Astrocyte (in vitro differentiated cells and primary cell): Measurements from ENCODE around the gene SLC4A8. TPM values are rescaled to one million over a fixed set of nuclear protein-coding genes. Genes with fewer than 3 reads are reported as not detected.

ENCODE experiments used
- DNase-seq: peaks from one replicate; pipeline ENCODE4 v3.0.0-alpha.2; 2010; ENCODE audit warnings: low read depth
- FAIRE-seq: peaks from 2 replicates; lab custom pipeline; 2011; peaks lifted over from hg19 to GRCh38; lab: Jason Lieb, UNC
- H2AFZ ChIP-seq: 2 replicates; pipeline ENCODE4 v1.6.0; 2012; ENCODE audit warnings: low read depth, low read length, inconsistent platforms
- H3K27ac ChIP-seq: 2 replicates; pipeline ENCODE4 v1.5.1; 2011; ENCODE audit warnings: low read depth, low read length, inconsistent platforms
- H3K27me3 ChIP-seq: 2 replicates; pipeline ENCODE4 v1.6.0; 2011; ENCODE audit warnings: low read length, inconsistent platforms; ENCODE audit not compliant: insufficient read depth
- H3K36me3 ChIP-seq: 2 replicates; pipeline ENCODE4 v1.5.1; 2011; ENCODE audit warnings: low read length, inconsistent platforms; ENCODE audit not compliant: insufficient read depth
- H3K4me1 ChIP-seq: 2 replicates; pipeline ENCODE4 v1.5.1; 2011; ENCODE audit warnings: low read length, inconsistent platforms; ENCODE audit not compliant: insufficient read depth
- H3K4me2 ChIP-seq: 2 replicates; pipeline ENCODE4 v1.6.0; 2012; ENCODE audit warnings: low read length, inconsistent platforms
- H3K4me3 ChIP-seq: 2 replicates; pipeline ENCODE4 v1.5.1; 2011; ENCODE audit warnings: low read depth, mild to moderate bottlenecking, low read length, inconsistent platforms; ENCODE audit not compliant: insufficient read depth
- H3K79me2 ChIP-seq: 2 replicates; pipeline ENCODE4 v1.6.0; 2012; ENCODE audit warnings: mild to moderate bottlenecking, low read length, inconsistent platforms; ENCODE audit not compliant: insufficient read depth
- H3K9ac ChIP-seq: 2 replicates; pipeline ENCODE4 v1.6.0; 2012; ENCODE audit warnings: mild to moderate bottlenecking, low read length, inconsistent platforms
- H3K9me3 ChIP-seq: 2 replicates; pipeline ENCODE4 v1.5.1; 2012; ENCODE audit warnings: low read depth, mild to moderate bottlenecking, low read length, inconsistent platforms; ENCODE audit not compliant: insufficient read depth
- H4K20me1 ChIP-seq: 2 replicates; pipeline ENCODE4 v1.6.0; 2012; ENCODE audit warnings: low read length, inconsistent platforms; ENCODE audit not compliant: insufficient read depth
- H3K27ac Mint-ChIP-seq: one replicate; pipeline ENCODE4 v1.8.0; 2021; ENCODE audit warnings: mild to moderate bottlenecking, mixed read lengths; ENCODE audit not compliant: unreplicated experiment
- H3K27me3 Mint-ChIP-seq: one replicate; pipeline ENCODE4 v1.8.0; 2021; ENCODE audit warnings: low read depth, mixed read lengths; ENCODE audit not compliant: unreplicated experiment
- H3K36me3 Mint-ChIP-seq: one replicate; pipeline ENCODE4 v1.8.0; 2021; ENCODE audit warnings: low read depth, mixed read lengths; ENCODE audit not compliant: unreplicated experiment
- H3K4me1 Mint-ChIP-seq: one replicate; pipeline ENCODE4 v1.8.0; 2021; ENCODE audit warnings: low read depth, mixed read lengths; ENCODE audit not compliant: unreplicated experiment
- H3K4me3 Mint-ChIP-seq: one replicate; pipeline ENCODE4 v1.8.0; 2021; ENCODE audit warnings: mild to moderate bottlenecking, moderate library complexity, mixed read lengths; ENCODE audit not compliant: unreplicated experiment
- H3K9me3 Mint-ChIP-seq: one replicate; pipeline ENCODE4 v1.8.0; 2021; ENCODE audit warnings: mild to moderate bottlenecking, mixed read lengths; ENCODE audit not compliant: unreplicated experiment
- CTCF ChIP-seq: IDR thresholded peaks from 2 replicates; pipeline ENCODE4 v1.5.1; 2011; ENCODE audit warnings: low read depth, mild to moderate bottlenecking, inconsistent platforms, low read length, moderate library complexity; ENCODE audit not compliant: insufficient read depth
- EZH2 ChIP-seq: IDR thresholded peaks from 2 replicates; pipeline ENCODE4 v1.6.1; 2012; ENCODE audit warnings: mild to moderate bottlenecking, low read length, inconsistent platforms; ENCODE audit not compliant: insufficient read depth
- total RNA-seq: library from RNA; stranded (reverse); gene quantifications from 2 replicates; pipeline ENCODE4 v1.2.1, GENCODE V29; 2021

Gene SLC4A8
- total RNA-seq, 1 donor from 2014 or later: 5.1 TPM

GRCh38 chr12:51401900-51402299 lies 22.7 kb upstream of the SLC4A8 start:
- H3K4me3 ChIP-seq: no peak overlapping the region
- Mint-ChIP-seq H3K4me3 (no peak overlapping the region), H3K27me3 (peaks cover 5% of the 10 kb centered on the region), H3K4me1 (no peaks in the 10 kb centered on the region), H3K27ac (no peak overlapping the region), H3K9me3 (no peaks in the 10 kb centered on the region), H3K36me3 (peaks cover 4% of the 10 kb centered on the region)
- no peaks in the 10 kb centered on the region for H4K20me1 ChIP-seq
- TF ChIP-seq EZH2 (no peak), CTCF (no peak)
- H3K79me2 ChIP-seq: no peaks in the 10 kb centered on the region
- H3K36me3 ChIP-seq: no peaks in the 10 kb centered on the region
- H3K9ac ChIP-seq: no peak overlapping the region
- H3K4me2 ChIP-seq: no peak overlapping the region
- H3K27ac ChIP-seq: no peak overlapping the region
- DNase-seq (no peak), FAIRE-seq (no peak)
- H3K9me3 ChIP-seq: no peaks in the 10 kb centered on the region
- H2AFZ ChIP-seq: no peak overlapping the region
- H3K27me3 ChIP-seq: no peaks in the 10 kb centered on the region
- peaks cover 4% of the 10 kb centered on the region for H3K4me1 ChIP-seq

GRCh38 chr12:51403159-51403558 lies 21.5 kb upstream of the SLC4A8 start:
- Histone ChIP-seq H3K79me2 (no peaks in the 10 kb centered on the region), H3K9me3 (no peaks in the 10 kb centered on the region), H3K27ac (no peak overlapping the region), H2AFZ (no peak overlapping the region), H3K36me3 (no peaks in the 10 kb centered on the region), H3K9ac (no peak overlapping the region), H3K4me3 (no peak overlapping the region), H4K20me1 (no peaks in the 10 kb centered on the region), H3K27me3 (no peaks in the 10 kb centered on the region), H3K4me1 (peaks cover 4% of the 10 kb centered on the region), H3K4me2 (no peak overlapping the region)
- H3K27me3 Mint-ChIP-seq: peaks cover 5% of the 10 kb centered on the region
- DNase-seq (peak; percentile 49), FAIRE-seq (no peak)
- TF ChIP-seq CTCF (no peak), EZH2 (no peak)
- no peak overlapping the region for H3K27ac Mint-ChIP-seq
- no peaks in the 10 kb centered on the region for H3K4me1 Mint-ChIP-seq
- peaks cover 4% of the 10 kb centered on the region for H3K36me3 Mint-ChIP-seq
- H3K9me3 Mint-ChIP-seq: no peaks in the 10 kb centered on the region
- H3K4me3 Mint-ChIP-seq: no peak overlapping the region

- H2AFZ ChIP-seq: no peak overlapping the region
- Mint-ChIP-seq H3K27me3 (peaks cover 5% of the 10 kb centered on the region), H3K9me3 (no peaks in the 10 kb centered on the region), H3K36me3 (peaks cover 4% of the 10 kb centered on the region), H3K4me3 (no peak overlapping the region), H3K4me1 (no peaks in the 10 kb centered on the region), H3K27ac (no peak overlapping the region)
- no peaks in the 10 kb centered on the region for H3K9me3 ChIP-seq
- DNase-seq (no peak), FAIRE-seq (no peak)
- no peak overlapping the region for H3K27ac ChIP-seq
- no peaks in the 10 kb centered on the region for H3K27me3 ChIP-seq
- no peaks in the 10 kb centered on the region for H3K36me3 ChIP-seq
- TF ChIP-seq EZH2 (no peak), CTCF (no peak)
- H3K9ac ChIP-seq: no peak overlapping the region
- H3K4me1 ChIP-seq: peaks cover 4% of the 10 kb centered on the region
- H4K20me1 ChIP-seq: no peaks in the 10 kb centered on the region
- H3K4me2 ChIP-seq: no peak overlapping the region
- H3K79me2 ChIP-seq: no peaks in the 10 kb centered on the region
- H3K4me3 ChIP-seq: no peak overlapping the region
These were observed 20.9 kb upstream of the SLC4A8 start for GRCh38 chr12:51403681-51404136.
